Calu3 (cell line): ENCODE data around the gene NPTXR. TPM values are rescaled to one million over a fixed set of nuclear protein-coding genes. Genes with fewer than 3 reads are reported as not detected.

ENCODE experiments used
- BruUV-seq: library from RNA; stranded (reverse); fragments of 400-500 nt; replicated peaks from 2 replicates; lab custom pipeline; 2021; lab: Mats Ljungman, UMichigan
- CTCF ChIA-PET: fragments of 300-600 bp; sonication (Branson Sonifier 250); formaldehyde crosslinking; loops from one replicate; lab custom pipeline; 2022; ENCODE audit warnings: antibody characterized with exemption; lab: Charles Lee
- DNase-seq: peaks from one replicate; pipeline ENCODE4 v3.0.0; 2022
- H3K27ac Mint-ChIP-seq: one replicate; pipeline ENCODE4 v1.8.0; 2022; ENCODE audit warnings: mixed read lengths; ENCODE audit not compliant: unreplicated experiment
- H3K27me3 Mint-ChIP-seq: one replicate; pipeline ENCODE4 v1.8.0; 2022; ENCODE audit warnings: mixed read lengths; ENCODE audit not compliant: unreplicated experiment
- H3K36me3 Mint-ChIP-seq: one replicate; pipeline ENCODE4 v1.8.0; 2022; ENCODE audit warnings: mild to moderate bottlenecking, moderate library complexity, mixed read lengths; ENCODE audit not compliant: insufficient read depth, unreplicated experiment
- H3K4me1 Mint-ChIP-seq: one replicate; pipeline ENCODE4 v1.8.0; 2022; ENCODE audit warnings: mild to moderate bottlenecking, low read depth, mixed read lengths; ENCODE audit not compliant: unreplicated experiment
- H3K4me3 Mint-ChIP-seq: one replicate; pipeline ENCODE4 v1.8.0; 2022; ENCODE audit warnings: mild to moderate bottlenecking, low read depth, moderate library complexity, mixed read lengths; ENCODE audit not compliant: unreplicated experiment
- H3K9me3 Mint-ChIP-seq: one replicate; pipeline ENCODE4 v1.8.0; 2022; ENCODE audit warnings: low read depth, mixed read lengths; ENCODE audit not compliant: unreplicated experiment
- intact Hi-C: fragments of 100-400 bp; cut with micrococcal nuclease; formaldehyde crosslinking; loops from one replicate; pipeline ENCODE4 v1.10.0; 2022; ENCODE audit not compliant: unreplicated experiment
- total RNA-seq: library from RNA; stranded (reverse); gene quantifications from 2 replicates; pipeline ENCODE4 v1.2.3, GENCODE V29; 2022
- TF ChIP-seq, protein P1 (sequence below): fragments of 200-600 bp; IDR thresholded peaks from one replicate; pipeline ENCODE4 v1.8.0; 2022; ENCODE audit warnings: antibody characterized with exemption; ENCODE audit not compliant: unreplicated experiment

NPTXR gene
- total RNA-seq, 1 experiment from 2014 or later, result 6.1 TPM

GRCh38 chr22:38795569-38795968 lies 48.3 kb downstream of the NPTXR start:
- no peak overlapping the region for H3K27ac Mint-ChIP-seq
- peaks cover 14% of the 10 kb centered on the region for H3K36me3 Mint-ChIP-seq
- no peaks in the 10 kb centered on the region for H3K4me1 Mint-ChIP-seq
- no peaks in the 10 kb centered on the region for H3K9me3 Mint-ChIP-seq
- CTCF ChIA-PET, result no interaction called here
- intact Hi-C loops, result no loop called here
- peaks cover 52% of the 10 kb centered on the region for H3K27me3 Mint-ChIP-seq
- BruUV-seq, result no TSS peak
- H3K4me3 Mint-ChIP-seq, result no peak overlapping the region
- TF ChIP-seq, protein P1, sequence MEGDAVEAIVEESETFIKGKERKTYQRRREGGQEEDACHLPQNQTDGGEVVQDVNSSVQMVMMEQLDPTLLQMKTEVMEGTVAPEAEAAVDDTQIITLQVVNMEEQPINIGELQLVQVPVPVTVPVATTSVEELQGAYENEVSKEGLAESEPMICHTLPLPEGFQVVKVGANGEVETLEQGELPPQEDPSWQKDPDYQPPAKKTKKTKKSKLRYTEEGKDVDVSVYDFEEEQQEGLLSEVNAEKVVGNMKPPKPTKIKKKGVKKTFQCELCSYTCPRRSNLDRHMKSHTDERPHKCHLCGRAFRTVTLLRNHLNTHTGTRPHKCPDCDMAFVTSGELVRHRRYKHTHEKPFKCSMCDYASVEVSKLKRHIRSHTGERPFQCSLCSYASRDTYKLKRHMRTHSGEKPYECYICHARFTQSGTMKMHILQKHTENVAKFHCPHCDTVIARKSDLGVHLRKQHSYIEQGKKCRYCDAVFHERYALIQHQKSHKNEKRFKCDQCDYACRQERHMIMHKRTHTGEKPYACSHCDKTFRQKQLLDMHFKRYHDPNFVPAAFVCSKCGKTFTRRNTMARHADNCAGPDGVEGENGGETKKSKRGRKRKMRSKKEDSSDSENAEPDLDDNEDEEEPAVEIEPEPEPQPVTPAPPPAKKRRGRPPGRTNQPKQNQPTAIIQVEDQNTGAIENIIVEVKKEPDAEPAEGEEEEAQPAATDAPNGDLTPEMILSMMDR, result no peak
- no peak for DNase-seq

- Mint-ChIP-seq H3K4me1 (no peaks in the 10 kb centered on the region), H3K27me3 (peaks cover 42% of the 10 kb centered on the region), H3K36me3 (peaks cover 14% of the 10 kb centered on the region), H3K27ac (peak within 1 kb of the TSS; percentile 80), H3K9me3 (no peaks in the 10 kb centered on the region), H3K4me3 (peak within 1 kb of the TSS; percentile 79)
- DNase-seq, result peak; percentile 92
- BruUV-seq, result no TSS peak
- TF ChIP-seq, protein P1, result no peak
- CTCF ChIA-PET, result no interaction called here
- intact Hi-C loops, result no loop called here
Observed at GRCh38 chr22:38793721-38794466, 49.9 kb downstream of the NPTXR start, which contains the start of gene DNAL4. DNAL4 (minus strand) TSS chr22:38794143; CDS start chr22:38782731, 11,412 bp downstream.

DNA sequence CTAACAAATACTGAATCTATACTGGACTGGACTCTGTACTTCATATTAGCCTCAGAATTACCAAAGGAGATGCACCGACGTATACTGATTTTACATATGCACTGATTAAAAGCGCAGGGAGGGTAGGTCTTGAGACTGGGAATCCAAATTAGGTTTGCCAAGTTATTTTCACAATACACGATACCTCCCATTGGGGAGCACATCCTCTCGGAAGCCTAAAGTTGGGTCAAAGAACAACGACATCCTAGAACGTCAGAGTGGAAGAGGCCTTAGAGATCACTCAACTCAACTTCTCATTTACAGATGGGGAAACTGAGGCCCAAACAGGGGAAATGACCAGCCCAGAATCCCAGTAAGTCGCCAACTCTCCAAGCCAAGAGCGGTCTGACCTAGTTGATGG lies 50.5 kb downstream of the NPTXR start:
- Mint-ChIP-seq H3K4me1 (no peaks in the 10 kb centered on the region), H3K27ac (peak overlapping the region; percentile 80), H3K4me3 (peak overlapping the region; percentile 79), H3K9me3 (no peaks in the 10 kb centered on the region), H3K36me3 (peaks cover 14% of the 10 kb centered on the region), H3K27me3 (peaks cover 36% of the 10 kb centered on the region)
- TF ChIP-seq, protein P1, result no peak
- intact Hi-C loops, result no loop called here
- CTCF ChIA-PET, result no interaction called here
- no peak for DNase-seq
- BruUV-seq, result no TSS peak

- TF ChIP-seq, protein P1, result no peak
Observed at GRCh38 chr22:38792833-38793232, 51.0 kb downstream of the NPTXR start.

More at GRCh38 chr22:38792833-38793232, 51.0 kb downstream of the NPTXR start:
- H3K36me3 Mint-ChIP-seq, result peaks cover 14% of the 10 kb centered on the region
- H3K4me3 Mint-ChIP-seq, result peak overlapping the region; percentile 79
- TSS peak; percentile 72 for BruUV-seq
- peaks cover 31% of the 10 kb centered on the region for H3K27me3 Mint-ChIP-seq
- no peaks in the 10 kb centered on the region for H3K9me3 Mint-ChIP-seq
- H3K4me1 Mint-ChIP-seq, result no peaks in the 10 kb centered on the region
- CTCF ChIA-PET, result no interaction called here
- DNase-seq, result no peak
- H3K27ac Mint-ChIP-seq, result peak overlapping the region; percentile 80
- intact Hi-C loops, result no loop called here
